Stimulated activated CD8-positive, alpha-beta memory T cell treated with anti-CD3 and anti-CD28 coated beads, Interleukin-12 subunit alpha, Interleukin-12 subunit beta, amount 100 ng/mL, for 24 hours (primary cell): Measurements from ENCODE around the gene SENP1.

ENCODE experiments used
- DNase-seq: peaks from one replicate; pipeline ENCODE4 v3.0.0-alpha.2; 2020; ENCODE audit errors: extremely low read depth

Gene SENP1

GRCh38 chr12:48067250-48067938 lies 38.5 kb downstream of the SENP1 start:
- no peak for DNase-seq

GRCh38 chr12:48065041-48065440 lies 40.8 kb downstream of the SENP1 start:
- no peak for DNase-seq

- no peak for DNase-seq
Measured at GRCh38 chr12:48063530-48063929, 42.3 kb downstream of the SENP1 start.

GRCh38 chr12:48061938-48062719 lies 43.8 kb downstream of the SENP1 start:
- DNase-seq = no peak

GRCh38 chr12:48060474-48060873 lies 45.4 kb downstream of the SENP1 start:
- DNase-seq = no peak

- DNase-seq = no peak
Measured at GRCh38 chr12:48058771-48059170, 47.1 kb downstream of the SENP1 start.

- no peak for DNase-seq
Measured at GRCh38 chr12:48054955-48055821, 50.7 kb downstream of the SENP1 start.

GRCh38 chr12:48053883-48054282 lies 52.0 kb downstream of the SENP1 start:
- DNase-seq = no peak

- no peak for DNase-seq
Measured at GRCh38 chr12:48053122-48053521, 52.8 kb downstream of the SENP1 start.

GRCh38 chr12:48051681-48052080 lies 54.2 kb downstream of the SENP1 start:
- DNase-seq = no peak

GRCh38 chr12:48050174-48050573 lies 55.7 kb downstream of the SENP1 start:
- no peak for DNase-seq

- no peak for DNase-seq
Measured at GRCh38 chr12:48045965-48046518, 59.8 kb downstream of the SENP1 start.

GRCh38 chr12:48045061-48045846 lies 60.6 kb downstream of the SENP1 start:
- no peak for DNase-seq

GRCh38 chr12:48044396-48044795 lies 61.5 kb downstream of the SENP1 start:
- no peak for DNase-seq

- DNase-seq = no peak
Measured at GRCh38 chr12:48043771-48044170, 62.1 kb downstream of the SENP1 start.

- no peak for DNase-seq
Measured at GRCh38 chr12:48041591-48042423, 64.1 kb downstream of the SENP1 start.

- no peak for DNase-seq
Measured at GRCh38 chr12:48040354-48040753, 65.5 kb downstream of the SENP1 start.

- no peak for DNase-seq
Measured at GRCh38 chr12:48039151-48039550, 66.7 kb downstream of the SENP1 start.

- DNase-seq = no peak
Measured at GRCh38 chr12:48038085-48038484, 67.8 kb downstream of the SENP1 start.

GRCh38 chr12:48037267-48037915 lies 68.5 kb downstream of the SENP1 start:
- DNase-seq = no peak
